22Rv1 (cell line): ENCODE results near the gene FBXO47.

ENCODE experiments used
- H3K27ac ChIP-seq: fragments of 450-650 bp; 2 replicates; pipeline ENCODE4 v1.5.1; 2017
- CTCF ChIP-seq: fragments of 450-650 bp; IDR thresholded peaks from 2 replicates; pipeline ENCODE4 v1.5.1; 2017; ENCODE audit warnings: mild to moderate bottlenecking
- ZFX ChIP-seq: fragments of 450-650 bp; IDR thresholded peaks from 2 replicates; pipeline ENCODE4 v1.6.1; 2017; ENCODE audit warnings: antibody characterized with exemption, borderline replicate concordance

Gene FBXO47

GRCh38 chr17:39011907-39012468 is 44.8 kb upstream of the FBXO47 start:
- H3K27ac ChIP-seq = no peak overlapping the region
- TF ChIP-seq ZFX (no peak), CTCF (no peak)

GRCh38 chr17:39009581-39010001 is 42.4 kb upstream of the FBXO47 start:
- no peak for TF ChIP-seq CTCF
- TF ChIP-seq ZFX = no peak
- no peak overlapping the region for H3K27ac ChIP-seq

GRCh38 chr17:39008633-39009032 is 41.4 kb upstream of the FBXO47 start:
- H3K27ac ChIP-seq = no peak overlapping the region
- TF ChIP-seq CTCF = no peak
- no peak for TF ChIP-seq ZFX

GRCh38 chr17:39002991-39003715 is 36.0 kb upstream of the FBXO47 start:
- TF ChIP-seq ZFX (no peak), CTCF (no peak)
- no peak overlapping the region for H3K27ac ChIP-seq

GRCh38 chr17:39001703-39002637 is 34.8 kb upstream of the FBXO47 start:
- no peak overlapping the region for H3K27ac ChIP-seq
- TF ChIP-seq ZFX = no peak
- TF ChIP-seq CTCF = no peak

- TF ChIP-seq CTCF = no peak
- TF ChIP-seq ZFX = no peak
- no peak overlapping the region for H3K27ac ChIP-seq
Observed at GRCh38 chr17:39000021-39000601, 32.9 kb upstream of the FBXO47 start.
